Epidermal melanocyte (primary cell): ENCODE measurements around the gene PAX7.
"Not testable (repeated sequence)": the region's sequence is repeated elsewhere in the genome, so short reads cannot be mapped to it uniquely, and the experiment has no call there.

Experiments
- DNase-seq: peaks from one replicate; pipeline ENCODE4 v3.0.0; 2011; ENCODE audit warnings: low spot score; ENCODE audit not compliant: insufficient read length

The PAX7 gene

DNA sequence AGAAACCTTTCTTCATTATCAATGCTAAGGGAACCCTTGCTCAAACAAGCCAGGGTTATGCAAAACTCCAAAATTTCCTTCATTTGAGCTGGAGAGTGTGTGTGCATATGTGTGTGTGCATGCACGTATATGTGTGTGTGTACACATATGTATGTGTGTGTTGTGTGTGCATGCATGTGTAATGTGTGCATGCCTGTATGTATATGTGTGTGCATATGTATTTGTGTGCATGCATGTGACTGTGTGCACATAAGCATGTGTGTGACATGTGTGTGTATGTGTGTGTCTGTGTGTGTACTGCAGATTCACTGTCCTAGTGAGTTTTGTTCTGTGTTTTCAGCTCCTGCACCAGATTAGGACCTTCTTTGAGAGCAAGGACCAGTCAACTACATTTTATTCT is 28.2 kb downstream of the PAX7 start:
- no peak for DNase-seq

DNA sequence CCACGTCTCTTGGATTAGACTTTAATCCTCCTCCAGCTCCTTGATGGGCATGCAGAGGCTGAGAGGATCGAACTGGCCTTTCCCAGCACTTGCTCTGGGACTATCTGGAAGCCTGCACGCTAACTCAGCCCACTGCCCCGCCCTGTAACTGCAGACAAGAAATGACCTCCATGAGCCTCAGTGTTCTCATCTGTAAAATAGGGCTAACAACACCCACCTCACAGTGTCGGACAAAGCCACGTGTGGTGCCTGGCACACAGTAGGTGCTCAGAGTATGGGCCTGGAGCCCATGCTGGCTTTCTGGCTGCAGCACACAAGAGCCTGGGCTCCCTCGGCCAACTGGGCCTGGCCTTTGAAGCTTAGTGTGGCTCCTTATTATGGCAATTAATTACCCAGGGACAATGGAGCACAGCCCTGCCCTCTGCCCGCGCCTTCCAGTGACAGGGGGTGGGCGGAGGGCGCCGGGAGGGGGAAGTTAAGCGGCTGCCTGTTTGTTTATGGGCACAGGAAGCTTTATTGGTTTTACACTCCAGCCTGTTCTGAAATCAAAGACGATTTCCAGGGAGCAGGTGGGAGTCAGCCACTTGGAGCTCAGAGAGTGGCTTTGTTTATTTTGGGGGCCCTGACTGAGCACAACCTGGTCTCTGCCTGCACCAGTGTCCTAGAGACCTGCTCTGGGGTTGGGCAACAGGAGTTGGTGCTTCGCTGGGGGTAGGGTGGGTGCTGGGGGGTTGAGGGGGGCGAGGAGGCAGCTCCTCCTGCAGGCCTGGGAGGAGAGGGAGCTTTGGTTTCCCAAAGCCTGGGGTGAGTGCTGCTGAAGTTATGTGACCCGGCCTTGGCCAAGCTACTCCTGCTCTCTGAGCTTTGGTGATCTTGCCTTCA is 31.0 kb downstream of the PAX7 start:
- DNase-seq: no peak

DNA sequence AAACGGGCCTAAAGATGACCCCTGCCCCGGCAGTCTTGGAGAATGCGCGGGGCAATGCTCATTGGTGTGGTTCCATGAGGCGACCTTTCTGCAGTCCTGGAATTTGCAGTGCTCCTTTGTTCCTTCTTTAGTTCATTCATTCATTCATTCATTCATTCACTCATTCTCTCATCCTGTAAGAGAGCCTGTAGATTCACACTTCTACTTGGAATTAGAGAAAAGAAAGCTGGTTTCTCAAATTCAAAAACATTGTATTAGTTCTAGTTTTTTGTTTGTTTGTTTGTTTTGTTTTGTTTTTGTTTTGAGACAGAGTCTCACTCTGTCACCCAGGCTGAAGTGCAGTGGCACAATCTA is 31.6 kb downstream of the PAX7 start:
- DNase-seq: no peak

DNA sequence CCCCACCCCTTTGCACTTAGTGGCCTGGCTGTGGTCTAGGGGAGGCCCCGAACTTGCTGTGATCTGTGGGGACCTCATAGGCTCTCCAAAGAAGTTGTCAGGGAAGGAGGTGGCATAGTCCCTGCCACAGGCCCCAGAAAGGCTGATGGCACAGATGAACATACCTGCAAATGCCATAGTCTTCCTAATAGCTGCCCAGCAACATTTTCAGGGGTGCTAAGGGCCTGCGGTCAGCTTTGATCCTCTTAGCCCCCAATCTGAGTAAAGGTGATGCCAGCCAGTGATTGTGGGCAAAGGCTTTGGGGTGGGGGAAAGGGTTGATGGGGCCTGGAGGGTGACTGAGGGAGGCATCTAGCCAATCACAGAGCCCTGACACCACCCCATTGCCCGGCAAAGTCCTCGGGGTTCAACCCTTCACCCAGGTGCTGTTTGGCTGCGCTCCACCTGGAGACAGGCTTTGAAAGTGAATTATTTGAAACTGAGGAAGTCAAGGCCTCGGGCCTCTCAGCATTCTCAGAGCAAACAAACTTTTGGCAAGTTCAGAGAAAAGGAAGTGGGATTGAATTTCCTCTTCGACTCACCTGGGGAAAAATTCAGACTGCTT is 35.8 kb downstream of the PAX7 start:
- DNase-seq: no peak

GRCh38 chr1:18667333-18667732 is 36.7 kb downstream of the PAX7 start:
- DNase-seq: no peak

GRCh38 chr1:18668046-18668445 is 37.4 kb downstream of the PAX7 start:
- DNase-seq: no peak

GRCh38 chr1:18668750-18669404 is 38.2 kb downstream of the PAX7 start:
- DNase-seq: no peak

DNA sequence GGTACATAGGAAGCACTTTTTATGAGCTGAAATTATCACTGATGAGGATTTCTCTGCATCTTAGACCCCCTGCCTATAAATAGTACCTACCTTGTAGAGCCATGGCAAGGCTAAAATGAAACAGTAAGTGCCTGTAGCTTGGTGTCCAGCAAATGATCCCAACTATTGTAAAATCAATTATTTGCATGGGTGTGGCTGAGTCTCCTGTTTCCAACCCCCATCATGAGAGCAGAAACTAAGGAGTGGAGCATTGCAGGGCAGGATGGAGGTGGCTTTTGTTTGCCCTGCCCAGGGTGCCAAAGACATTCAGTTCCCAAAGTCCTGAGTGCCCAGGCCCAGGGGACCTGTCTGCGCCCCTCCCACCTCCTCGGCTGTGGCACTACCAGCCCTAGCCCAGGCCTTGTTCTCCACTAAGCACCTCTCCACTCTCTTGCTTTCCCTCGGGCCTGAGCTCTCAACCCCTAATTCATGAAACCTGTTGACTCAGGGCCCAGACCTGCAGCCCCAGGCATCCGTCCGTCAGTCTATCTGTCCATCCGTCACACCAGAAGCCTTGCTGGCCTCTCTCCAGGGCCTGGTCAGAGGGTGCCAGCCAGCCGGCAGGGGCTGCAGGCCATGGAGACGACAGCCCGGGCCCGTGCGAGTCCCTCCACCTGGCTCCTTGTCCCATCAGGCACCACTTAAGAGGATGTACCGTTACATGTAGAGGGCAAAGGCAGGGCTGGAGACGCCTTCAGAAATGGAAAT is 39.6 kb downstream of the PAX7 start:
- DNase-seq: no peak

DNA sequence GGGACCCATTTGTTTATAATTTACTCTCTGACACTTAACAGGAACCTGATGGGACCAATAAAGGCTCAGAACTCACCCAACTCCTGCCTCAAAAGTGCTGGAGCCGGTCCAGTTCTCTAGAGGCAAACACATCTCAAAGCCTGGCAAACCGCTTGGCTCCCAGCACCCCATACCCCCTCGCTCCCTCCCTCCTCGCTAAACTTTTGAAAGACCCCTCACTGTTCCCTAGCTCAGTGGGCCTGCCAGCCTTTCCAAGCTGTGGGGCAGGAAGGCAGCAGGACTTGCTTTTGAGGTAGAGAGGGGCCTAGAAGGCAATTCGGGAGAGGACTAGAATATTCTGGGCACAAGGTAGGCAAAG is 40.2 kb downstream of the PAX7 start:
- DNase-seq: no peak

GRCh38 chr1:18673976-18674375 is 43.3 kb downstream of the PAX7 start:
- no peak for DNase-seq

DNA sequence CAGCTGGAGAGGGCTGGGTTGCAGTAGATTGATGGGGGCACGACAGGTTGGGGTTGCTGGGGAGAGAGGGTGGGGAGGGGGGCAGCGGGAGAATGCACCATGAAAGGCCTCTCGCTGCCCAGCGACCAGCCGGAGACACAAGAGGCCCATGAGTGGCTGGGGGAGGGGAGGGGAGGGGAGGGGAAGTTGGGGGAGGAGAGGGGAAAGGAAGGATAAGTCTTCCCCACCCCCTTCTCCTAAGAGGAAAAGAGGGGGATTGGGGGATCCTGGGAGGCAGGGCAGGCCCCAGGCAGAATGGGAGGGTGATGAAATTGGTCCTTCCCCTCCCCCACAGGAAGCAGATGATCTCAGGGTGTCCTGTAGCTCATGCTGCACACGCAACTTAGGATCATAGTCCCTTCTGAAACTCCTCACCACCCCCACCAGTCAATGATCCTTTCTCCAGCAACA is 45.7 kb downstream of the PAX7 start:
- no peak for DNase-seq

DNA sequence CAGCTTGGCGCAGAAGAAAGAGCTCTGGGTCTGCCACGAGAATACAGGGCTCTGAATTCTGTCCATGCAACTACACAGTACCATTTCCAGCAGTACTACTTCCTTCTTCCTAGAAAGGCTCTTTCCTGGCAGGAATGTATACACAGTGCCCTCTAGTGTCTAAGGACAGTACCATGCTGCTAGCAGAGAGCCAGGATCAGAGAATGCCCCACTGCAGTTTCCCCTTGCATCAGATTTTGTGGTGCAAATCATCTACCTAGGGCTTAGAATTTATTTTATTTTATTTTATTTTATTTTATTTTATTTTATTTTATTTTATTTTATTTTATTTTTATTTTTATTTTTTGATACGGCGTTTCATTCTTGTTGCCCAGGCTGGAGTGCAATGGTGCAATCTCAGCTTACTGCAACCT is 50.8 kb downstream of the PAX7 start:
- DNase-seq: no peak

DNA sequence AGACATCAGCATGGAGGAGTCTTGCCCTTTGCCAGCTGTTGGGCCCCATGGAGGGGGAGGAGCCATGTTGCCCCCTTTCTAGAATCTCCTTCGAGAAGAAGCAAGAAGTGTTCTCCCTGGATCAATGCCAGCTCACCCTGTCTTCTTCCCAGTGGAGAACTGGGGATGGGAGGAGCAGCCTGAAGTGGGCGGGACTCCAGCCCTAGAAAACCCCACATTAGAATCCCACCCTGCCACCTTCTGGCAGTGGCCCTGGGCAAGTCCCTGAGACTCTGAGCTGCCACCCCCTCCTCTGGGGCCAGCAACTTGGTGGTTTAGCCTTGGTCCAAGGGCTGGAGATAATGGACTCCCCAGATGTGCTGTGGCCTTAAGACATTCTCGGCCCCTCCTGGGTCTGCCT is 51.7 kb downstream of the PAX7 start:
- no peak for DNase-seq

- no peak for DNase-seq
Observed at GRCh38 chr1:18684303-18684702, 53.7 kb downstream of the PAX7 start.

GRCh38 chr1:18686540-18686939 is 55.9 kb downstream of the PAX7 start:
- DNase-seq: no peak

DNA sequence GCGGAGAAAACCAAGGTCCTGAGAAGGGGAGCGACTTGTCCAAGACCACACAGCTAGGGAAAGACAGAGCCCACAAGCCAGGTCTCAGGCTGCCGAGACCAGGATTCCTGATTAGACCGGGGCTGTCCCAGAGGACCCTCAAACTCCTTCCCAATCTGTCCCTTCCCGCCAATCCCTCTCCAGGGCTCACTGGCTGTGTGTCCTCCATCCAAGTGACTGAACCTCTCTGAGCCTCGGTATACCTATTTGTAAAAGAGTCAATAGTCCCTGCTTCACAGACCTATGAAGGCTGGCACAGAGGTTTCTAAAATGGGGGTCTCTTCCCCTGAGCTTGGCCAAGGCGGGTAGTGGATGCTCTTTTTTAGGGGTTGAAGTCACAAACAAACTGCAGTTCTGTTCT is 56.6 kb downstream of the PAX7 start:
- no peak for DNase-seq

DNA sequence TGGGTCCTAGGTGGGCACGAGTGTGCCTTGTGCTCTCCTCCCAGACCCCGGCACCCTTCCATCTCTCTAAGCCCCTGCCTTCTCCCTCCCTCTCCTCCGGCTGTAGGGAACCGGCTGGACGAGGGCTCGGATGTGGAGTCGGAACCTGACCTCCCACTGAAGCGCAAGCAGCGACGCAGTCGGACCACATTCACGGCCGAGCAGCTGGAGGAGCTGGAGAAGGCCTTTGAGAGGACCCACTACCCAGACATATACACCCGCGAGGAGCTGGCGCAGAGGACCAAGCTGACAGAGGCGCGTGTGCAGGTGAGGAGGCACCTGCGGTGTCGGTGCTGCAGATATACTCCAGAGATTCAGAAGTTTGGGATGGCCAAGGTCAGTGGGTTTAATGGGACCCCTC is 61.0 kb downstream of the PAX7 start:
- DNase-seq: no peak

DNA sequence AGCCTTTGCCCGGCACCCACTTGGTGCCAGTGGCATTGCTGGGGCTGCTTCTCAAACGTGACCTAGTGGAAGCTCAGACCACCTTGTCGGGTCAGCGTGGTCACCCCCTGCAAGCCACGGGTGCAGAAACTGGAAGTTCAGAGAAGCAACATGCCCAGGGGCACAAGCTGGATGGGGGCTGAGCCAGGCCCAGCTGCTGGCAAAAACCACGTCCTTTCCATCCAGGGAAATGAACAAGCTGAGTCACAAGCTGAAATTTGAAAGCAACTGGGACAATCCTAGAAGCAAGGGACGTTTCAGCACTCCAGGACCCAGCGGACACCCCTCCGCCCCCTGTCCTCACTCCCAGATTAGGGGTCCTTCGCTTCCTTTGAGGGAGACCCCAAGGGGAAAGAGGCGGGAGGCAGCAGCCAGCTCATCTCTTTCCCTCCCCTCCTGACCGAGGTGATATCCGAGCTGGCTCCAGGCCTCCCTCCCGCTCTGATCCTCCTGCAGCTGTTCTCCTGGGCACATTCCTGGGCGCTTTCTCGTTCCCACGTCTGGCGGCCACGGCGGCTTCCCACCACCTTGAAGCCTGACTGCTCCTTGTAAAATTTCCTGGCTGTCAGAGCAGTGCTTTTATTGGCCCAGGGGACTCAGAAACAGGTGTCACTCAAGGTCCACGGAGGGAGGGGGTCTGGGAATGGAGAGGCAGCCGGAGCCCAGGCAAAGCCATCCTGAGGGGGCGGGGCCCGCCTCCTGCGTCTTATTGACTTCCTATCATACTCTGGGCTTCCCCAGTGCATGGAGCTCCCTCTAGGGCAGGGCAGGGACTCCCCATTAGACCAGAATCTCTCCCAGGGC is 62.8 kb downstream of the PAX7 start:
- no peak for DNase-seq

GRCh38 chr1:18694289-18694688 is 63.6 kb downstream of the PAX7 start:
- DNase-seq: not testable (repeated sequence)

- no peak for DNase-seq
Observed at GRCh38 chr1:18697541-18697940, 66.9 kb downstream of the PAX7 start.

DNA sequence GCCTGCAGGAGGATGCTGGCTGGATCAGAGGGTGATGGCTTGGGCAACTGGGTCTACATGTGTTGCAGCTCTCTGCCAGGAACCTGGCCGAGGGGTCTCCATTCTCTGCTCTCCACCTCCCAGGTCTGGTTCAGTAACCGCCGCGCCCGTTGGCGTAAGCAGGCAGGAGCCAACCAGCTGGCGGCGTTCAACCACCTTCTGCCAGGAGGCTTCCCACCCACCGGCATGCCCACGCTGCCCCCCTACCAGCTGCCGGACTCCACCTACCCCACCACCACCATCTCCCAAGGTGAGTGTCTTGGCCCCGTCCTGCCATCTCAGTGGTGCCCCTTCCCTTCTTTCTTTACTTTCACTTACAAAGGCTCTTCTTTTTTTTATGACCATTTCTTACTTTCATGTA is 69.9 kb downstream of the PAX7 start:
- no peak for DNase-seq
